ENCODE measurements around the gene RTN4. TPM values are rescaled to one million over a fixed set of nuclear protein-coding genes. Genes with fewer than 3 reads are reported as not detected.

RTN4 gene
- total RNA-seq, 1 experiment from 2014 or later = 236 TPM

- H3K4me3 ChIP-seq (ENCODE audit: low read depth, low read length) = no peak overlapping the region
- H3K9me3 Mint-ChIP-seq (ENCODE audit: unreplicated experiment) = no peaks in the 10 kb centered on the region
- BruUV-seq (replicated peaks) = no TSS peak
- peaks cover 9% of the 10 kb centered on the region for H3K36me3 Mint-ChIP-seq (ENCODE audit: insufficient read depth, unreplicated experiment)
- DNase-seq = peak in 1 of 2 experiments; percentile 18
- peaks cover 49% of the 10 kb centered on the region for H3K4me1 Mint-ChIP-seq (ENCODE audit: low read depth, unreplicated experiment)
- no peak for TF ChIP-seq CTCF (IDR thresholded peaks at IDR 0.05; ENCODE audit: insufficient read depth in 1 of 2, low read depth in 1 of 2, low read length in 1 of 2, severe bottlenecking in 1 of 2, unreplicated experiment in 1 of 2)
- ChIA-PET CTCF (no interaction called here), POLR2A (interaction anchor here (0.5 kb wide), 1 partner anchor 18 kb away, joined by 7 read pairs; no protein-coding TSS in a partner anchor)
- peak overlapping the region; percentile 3 for H3K4me3 Mint-ChIP-seq (ENCODE audit: unreplicated experiment)
- intact Hi-C loops (cut with micrococcal nuclease; ENCODE audit: unreplicated experiment) = no loop called here
- H3K4me1 ChIP-seq = peaks cover 85% of the 10 kb centered on the region
- no peaks in the 10 kb centered on the region for H3K36me3 ChIP-seq (ENCODE audit: control insufficient read depth, insufficient read depth, low read length)
- no peak overlapping the region for H3K27ac Mint-ChIP-seq (ENCODE audit: unreplicated experiment)
- H3K27me3 ChIP-seq (replicated peaks; ENCODE audit: control insufficient read depth, insufficient read depth, low read length) = no peaks in the 10 kb centered on the region
- H3K9me3 ChIP-seq = no peaks in the 10 kb centered on the region
- no peaks in the 10 kb centered on the region for H3K27me3 Mint-ChIP-seq (ENCODE audit: insufficient read depth, unreplicated experiment)
Measured at GRCh38 chr2:55010149-55010591, 40.1 kb downstream of the RTN4 start.

GRCh38 chr2:55009277-55010060 is 40.8 kb downstream of the RTN4 start:
- no peaks in the 10 kb centered on the region for H3K27me3 Mint-ChIP-seq (ENCODE audit: insufficient read depth, unreplicated experiment)
- H3K27ac Mint-ChIP-seq (ENCODE audit: unreplicated experiment) = no peak overlapping the region
- no peak overlapping the region for H3K4me3 ChIP-seq (ENCODE audit: low read depth, low read length)
- H3K9me3 Mint-ChIP-seq (ENCODE audit: unreplicated experiment) = no peaks in the 10 kb centered on the region
- no TSS peak for BruUV-seq (replicated peaks)
- H3K4me3 Mint-ChIP-seq (ENCODE audit: unreplicated experiment) = peak overlapping the region; percentile 3
- no peaks in the 10 kb centered on the region for H3K27me3 ChIP-seq (replicated peaks; ENCODE audit: control insufficient read depth, insufficient read depth, low read length)
- intact Hi-C loops (cut with micrococcal nuclease; ENCODE audit: unreplicated experiment) = no loop called here
- peaks cover 5% of the 10 kb centered on the region for H3K36me3 Mint-ChIP-seq (ENCODE audit: insufficient read depth, unreplicated experiment)
- peaks cover 85% of the 10 kb centered on the region for H3K4me1 ChIP-seq
- no peaks in the 10 kb centered on the region for H3K36me3 ChIP-seq (ENCODE audit: control insufficient read depth, insufficient read depth, low read length)
- POLR2A ChIA-PET = no interaction called here
- H3K9me3 ChIP-seq = no peaks in the 10 kb centered on the region
- H3K4me1 Mint-ChIP-seq (ENCODE audit: low read depth, unreplicated experiment) = peaks cover 50% of the 10 kb centered on the region
- TF ChIP-seq CTCF (IDR thresholded peaks at IDR 0.05; ENCODE audit: insufficient read depth in 1 of 2, low read depth in 1 of 2, low read length in 1 of 2, severe bottlenecking in 1 of 2, unreplicated experiment in 1 of 2) = no peak
- CTCF ChIA-PET = no interaction called here
- no peak for DNase-seq

GRCh38 chr2:55006306-55006705 is 43.9 kb downstream of the RTN4 start:
- no peak for DNase-seq
- intact Hi-C loops (cut with micrococcal nuclease; ENCODE audit: unreplicated experiment) = no loop called here
- ChIA-PET POLR2A (interaction anchor here (0.6 kb wide), 1 partner anchor 44 kb away, joined by 3 read pairs; no protein-coding TSS in a partner anchor), CTCF (interaction anchor here (1.0 kb wide), 1 partner anchor 107 kb away, joined by 3 read pairs; no protein-coding TSS in a partner anchor)
- Histone ChIP-seq H3K9me3 (no peaks in the 10 kb centered on the region), H3K27me3 (replicated peaks; ENCODE audit: control insufficient read depth, insufficient read depth, low read length) (no peaks in the 10 kb centered on the region), H3K4me3 (ENCODE audit: low read depth, low read length) (no peak overlapping the region), H3K4me1 (peaks cover 65% of the 10 kb centered on the region), H3K36me3 (ENCODE audit: control insufficient read depth, insufficient read depth, low read length) (no peaks in the 10 kb centered on the region)
- Mint-ChIP-seq H3K27me3 (ENCODE audit: insufficient read depth, unreplicated experiment) (no peaks in the 10 kb centered on the region), H3K36me3 (ENCODE audit: insufficient read depth, unreplicated experiment) (peaks cover 5% of the 10 kb centered on the region), H3K9me3 (ENCODE audit: unreplicated experiment) (no peaks in the 10 kb centered on the region), H3K27ac (ENCODE audit: unreplicated experiment) (peak overlapping the region; percentile 33), H3K4me3 (ENCODE audit: unreplicated experiment) (no peak overlapping the region), H3K4me1 (ENCODE audit: low read depth, unreplicated experiment) (peaks cover 41% of the 10 kb centered on the region)
- no TSS peak for BruUV-seq (replicated peaks)
- no peak for TF ChIP-seq CTCF (IDR thresholded peaks at IDR 0.05; ENCODE audit: insufficient read depth in 1 of 2, low read depth in 1 of 2, low read length in 1 of 2, severe bottlenecking in 1 of 2, unreplicated experiment in 1 of 2)
